Measurements from ENCODE around the gene CCRL2. TPM values are rescaled to one million over a fixed set of nuclear protein-coding genes. Genes with fewer than 3 reads are reported as not detected.

CCRL2 gene
- total and polyA plus RNA-seq, 4 donors = 0.59 to 5.1 (median 2.4) TPM

DNA sequence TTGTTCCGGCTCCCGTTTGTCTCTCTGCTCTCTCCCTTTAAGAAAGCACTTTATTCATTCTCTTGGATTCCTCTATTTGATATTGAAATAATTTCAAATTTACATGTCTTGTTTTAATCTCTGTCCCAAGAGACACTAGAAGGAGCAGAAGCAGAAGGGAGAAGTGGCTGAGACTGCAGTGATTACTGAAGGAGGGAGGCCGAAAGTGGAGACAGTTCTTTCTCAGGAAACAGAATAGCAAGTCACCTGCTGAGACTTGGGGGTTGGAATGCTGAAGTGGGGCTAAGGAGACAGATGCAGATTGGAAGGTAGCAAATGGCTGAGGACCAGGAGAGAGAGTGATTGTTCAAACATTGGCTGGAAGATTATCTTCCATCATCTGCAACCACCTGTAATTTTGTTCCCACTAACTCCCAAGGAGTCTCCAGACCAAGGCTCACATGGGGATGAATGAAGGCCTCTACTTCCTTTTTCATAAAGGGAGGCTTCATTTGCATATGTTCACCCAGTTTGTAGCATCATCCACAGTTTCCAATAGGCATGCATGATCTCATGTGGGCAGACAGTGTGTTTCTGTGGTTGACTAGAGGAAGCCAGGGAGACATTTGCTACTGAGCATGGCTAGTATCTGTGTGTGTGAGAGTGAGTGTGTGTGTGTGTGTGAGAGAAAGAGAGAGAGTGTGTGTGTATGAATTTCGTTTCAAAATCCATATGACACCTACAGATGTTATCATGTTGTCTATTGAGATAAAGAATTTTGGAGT is 33.7 kb downstream of the CCRL2 start:
- ATAC-seq (ENCODE audit: low FRiP score) = no peak
- no peaks in the 10 kb centered on the region for H3K36me3 ChIP-seq (ENCODE audit: control insufficient read depth in 1 of 2, insufficient read depth in 2 of 2, low read length in 1 of 2)
- DNase-seq = no peak
- intact Hi-C loops (cut with DNase I) = no loop called here
- H3K27me3 ChIP-seq (ENCODE audit: control insufficient read depth in 1 of 2, insufficient read depth in 2 of 2, low read length in 1 of 2) = no peaks in the 10 kb centered on the region
- H3K4me3 ChIP-seq (ENCODE audit: low read length in 2 of 2) = no peak overlapping the region
- no peak overlapping the region for H3K27ac ChIP-seq (ENCODE audit: low read depth in 1 of 2, low read length in 2 of 2)
- no peaks in the 10 kb centered on the region for H3K4me1 ChIP-seq (ENCODE audit: control insufficient read depth in 1 of 2, insufficient read depth in 2 of 2, low read length in 2 of 2)
- 82 to 84% methylated on average over 4 of the region's 4 CpGs for WGBS, 2 donors
- no peaks in the 10 kb centered on the region for H3K9me3 ChIP-seq (ENCODE audit: control insufficient read depth, low read length)

DNA sequence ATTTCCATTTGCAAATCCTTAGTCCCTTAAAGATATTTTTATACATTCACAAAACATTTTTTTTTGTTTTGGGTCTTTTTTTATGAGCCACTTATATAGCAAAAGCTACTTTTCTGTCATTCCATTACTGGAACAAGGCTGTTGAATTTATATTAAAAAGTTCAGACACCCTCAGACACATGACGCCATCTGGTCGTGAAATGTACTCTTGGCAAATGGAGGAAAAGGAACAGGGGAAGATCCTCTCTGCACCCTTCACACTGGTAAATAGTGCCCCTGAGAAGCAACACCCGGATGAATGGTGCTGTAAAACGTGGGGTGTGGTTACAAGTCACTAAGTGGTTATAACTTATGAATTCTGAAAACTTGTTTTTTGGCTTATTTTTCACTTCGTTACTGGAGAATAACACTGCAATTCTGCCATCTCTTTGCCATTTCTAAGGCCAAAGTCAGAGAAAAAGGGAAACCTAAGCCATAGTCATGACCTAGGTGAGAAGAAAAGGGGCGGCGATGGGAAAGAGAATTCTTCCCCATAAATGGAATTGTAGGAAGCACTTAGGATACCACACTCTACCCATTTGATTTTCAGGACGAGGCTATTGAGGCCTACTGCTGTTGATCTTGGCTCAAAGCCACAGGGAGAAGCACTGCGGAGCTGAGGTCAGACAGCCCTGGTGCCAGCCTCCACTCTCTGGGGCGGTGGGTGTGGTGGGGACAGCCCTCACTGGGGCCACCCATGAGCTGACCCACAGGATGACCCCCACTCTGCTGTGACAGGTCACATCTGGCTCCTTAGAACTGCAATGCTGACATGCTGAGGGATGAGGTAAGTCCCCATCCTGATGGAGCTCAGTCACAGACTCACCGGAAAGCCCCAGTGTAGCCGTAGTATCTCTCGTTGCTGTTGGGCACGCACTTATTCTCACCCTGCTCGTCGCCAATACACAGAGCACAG is 35.8 kb downstream of the CCRL2 start:
- DNase-seq (no peak), ATAC-seq (ENCODE audit: low FRiP score) (peak; percentile 11)
- Histone ChIP-seq H3K4me1 (ENCODE audit: control insufficient read depth in 1 of 2, insufficient read depth in 2 of 2, low read length in 2 of 2) (no peaks in the 10 kb centered on the region), H3K27ac (ENCODE audit: low read depth in 1 of 2, low read length in 2 of 2) (no peak overlapping the region), H3K4me3 (ENCODE audit: low read length in 2 of 2) (no peak overlapping the region), H3K27me3 (ENCODE audit: control insufficient read depth in 1 of 2, insufficient read depth in 2 of 2, low read length in 1 of 2) (no peaks in the 10 kb centered on the region), H3K9me3 (ENCODE audit: control insufficient read depth, low read length) (no peaks in the 10 kb centered on the region), H3K36me3 (ENCODE audit: control insufficient read depth in 1 of 2, insufficient read depth in 2 of 2, low read length in 1 of 2) (no peaks in the 10 kb centered on the region)
- intact Hi-C loops (cut with DNase I) = no loop called here
- 62 to 64% methylated on average over 16 of the region's 16 CpGs for WGBS, 2 donors

DNA sequence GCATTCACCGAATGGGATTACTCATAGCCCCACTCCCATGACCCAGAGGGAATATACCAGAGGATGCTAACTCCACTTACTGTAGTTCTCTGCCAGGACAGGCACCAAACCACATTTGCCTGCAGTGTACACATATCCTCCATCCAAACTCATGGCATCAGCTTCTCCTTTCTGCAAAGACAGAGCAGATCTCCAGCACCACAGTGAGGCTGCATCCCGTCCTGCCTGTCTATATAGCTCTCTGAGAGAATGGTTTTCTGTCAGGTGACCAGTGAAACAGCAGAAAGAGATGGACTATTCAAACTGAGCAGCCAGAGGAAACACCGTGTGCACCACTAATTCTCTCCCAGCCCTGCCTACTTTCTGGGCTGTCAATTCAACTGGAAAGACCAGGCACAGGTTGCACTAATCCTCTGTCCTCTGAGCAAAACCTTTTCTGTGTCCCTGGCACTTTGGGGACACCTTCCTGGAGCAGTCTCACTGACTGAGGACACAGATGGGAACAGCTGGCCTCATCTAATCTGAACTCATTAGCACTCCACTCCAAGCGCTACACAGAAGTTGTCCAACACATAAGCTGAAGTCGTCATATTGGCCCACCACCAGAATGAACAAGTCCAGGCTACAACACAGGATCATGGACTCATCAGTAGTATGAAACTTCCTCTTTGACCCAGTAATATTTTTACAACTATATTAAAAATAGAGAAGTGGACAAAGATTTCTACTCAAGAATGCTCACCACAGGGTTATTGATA is 40.3 kb downstream of the CCRL2 start:
- Histone ChIP-seq H3K4me3 (ENCODE audit: low read length in 2 of 2) (no peak overlapping the region), H3K9me3 (ENCODE audit: control insufficient read depth, low read length) (no peaks in the 10 kb centered on the region), H3K27ac (ENCODE audit: low read depth in 1 of 2, low read length in 2 of 2) (no peak overlapping the region), H3K4me1 (ENCODE audit: control insufficient read depth in 1 of 2, insufficient read depth in 2 of 2, low read length in 2 of 2) (no peaks in the 10 kb centered on the region), H3K36me3 (ENCODE audit: control insufficient read depth in 1 of 2, insufficient read depth in 2 of 2, low read length in 1 of 2) (no peaks in the 10 kb centered on the region), H3K27me3 (ENCODE audit: control insufficient read depth in 1 of 2, insufficient read depth in 2 of 2, low read length in 1 of 2) (no peaks in the 10 kb centered on the region)
- ATAC-seq (ENCODE audit: low FRiP score) (no peak), DNase-seq (no peak)
- 56 to 59% methylated on average over 5 of the region's 5 CpGs for WGBS, 2 donors
- intact Hi-C loops (cut with DNase I) = no loop called here

DNA sequence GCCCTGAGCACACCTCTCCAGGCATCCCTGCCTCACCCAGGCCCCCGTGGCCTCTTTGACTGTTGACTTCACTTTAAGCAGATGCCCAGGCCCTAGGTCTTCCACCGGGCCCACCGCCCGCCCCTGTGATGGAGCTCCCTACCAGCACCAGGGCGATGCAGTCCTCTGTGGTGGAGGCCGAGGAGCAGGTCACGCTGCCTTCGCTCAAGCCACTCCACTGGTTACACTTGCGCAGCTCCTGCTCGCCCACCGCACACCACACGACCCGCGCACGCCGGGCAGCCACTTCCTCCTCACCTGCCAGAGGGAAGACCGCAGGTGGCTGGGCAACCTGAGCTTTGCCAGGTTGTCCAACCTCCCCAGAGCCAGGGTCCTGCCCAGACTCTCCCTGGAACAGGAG is 41.7 kb downstream of the CCRL2 start:
- no peak for ATAC-seq (ENCODE audit: low FRiP score)

DNA sequence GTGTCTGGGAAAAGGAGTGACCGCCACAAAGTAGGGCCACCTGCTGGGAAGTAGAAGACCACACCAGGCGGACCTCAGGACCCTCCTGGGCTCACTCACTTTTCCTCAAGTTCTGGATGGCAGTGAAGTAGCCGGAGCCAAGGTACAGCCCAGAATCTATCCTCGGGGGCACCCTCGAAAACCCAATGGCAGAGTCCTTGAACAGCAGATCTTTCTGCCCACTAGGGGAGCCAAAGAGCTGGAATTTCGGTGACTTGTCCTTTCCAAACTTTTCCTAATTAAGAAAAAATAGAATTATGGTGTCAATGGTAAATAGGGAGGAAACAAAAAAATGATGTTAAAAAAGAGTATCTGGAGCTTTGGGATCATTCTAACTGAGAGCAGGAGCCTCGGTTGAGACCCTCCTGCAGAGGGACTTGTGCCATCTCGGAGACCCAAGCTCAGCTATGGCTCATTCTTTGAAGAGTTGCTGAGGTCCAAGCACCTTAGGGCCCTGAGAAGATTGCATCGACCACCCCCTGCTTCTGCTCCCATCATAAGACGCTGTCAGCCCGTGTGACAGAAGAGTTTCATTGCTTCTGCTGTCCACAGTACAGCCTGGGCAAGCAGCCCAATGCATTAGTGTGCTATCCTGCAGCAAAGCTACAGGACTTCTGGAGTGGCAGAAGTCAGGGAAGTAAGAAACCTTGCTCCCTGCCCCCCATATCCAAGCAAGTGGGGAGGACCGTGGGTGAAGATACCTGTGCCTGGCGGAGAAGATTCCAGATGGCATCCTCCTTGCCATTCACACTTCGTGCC is 42.9 kb downstream of the CCRL2 start:
- Histone ChIP-seq H3K4me1 (ENCODE audit: control insufficient read depth in 1 of 2, insufficient read depth in 2 of 2, low read length in 2 of 2) (no peaks in the 10 kb centered on the region), H3K27me3 (ENCODE audit: control insufficient read depth in 1 of 2, insufficient read depth in 2 of 2, low read length in 1 of 2) (no peaks in the 10 kb centered on the region), H3K27ac (ENCODE audit: low read depth in 1 of 2, low read length in 2 of 2) (no peak overlapping the region), H3K36me3 (ENCODE audit: control insufficient read depth in 1 of 2, insufficient read depth in 2 of 2, low read length in 1 of 2) (no peaks in the 10 kb centered on the region), H3K4me3 (ENCODE audit: low read length in 2 of 2) (no peak overlapping the region), H3K9me3 (ENCODE audit: control insufficient read depth, low read length) (no peaks in the 10 kb centered on the region)
- intact Hi-C loops (cut with DNase I) = no loop called here
- WGBS, 2 donors = 65% methylated on average over 14 of the region's 14 CpGs
- ATAC-seq (ENCODE audit: low FRiP score) (no peak), DNase-seq (no peak)

More for the DNA sequence above, 41.7 kb downstream of the CCRL2 start:
- no peak overlapping the region for H3K4me3 ChIP-seq (ENCODE audit: low read length in 2 of 2)
- no peaks in the 10 kb centered on the region for H3K4me1 ChIP-seq (ENCODE audit: control insufficient read depth in 1 of 2, insufficient read depth in 2 of 2, low read length in 2 of 2)
- no peak overlapping the region for H3K27ac ChIP-seq (ENCODE audit: low read depth in 1 of 2, low read length in 2 of 2)
- no peaks in the 10 kb centered on the region for H3K36me3 ChIP-seq (ENCODE audit: control insufficient read depth in 1 of 2, insufficient read depth in 2 of 2, low read length in 1 of 2)
- no peak for DNase-seq
- WGBS, 2 donors = 90 to 93% methylated on average over 16 to 17 of the region's 17 CpGs
- no peaks in the 10 kb centered on the region for H3K9me3 ChIP-seq (ENCODE audit: control insufficient read depth, low read length)
- no peaks in the 10 kb centered on the region for H3K27me3 ChIP-seq (ENCODE audit: control insufficient read depth in 1 of 2, insufficient read depth in 2 of 2, low read length in 1 of 2)
- intact Hi-C loops (cut with DNase I) = no loop called here

DNA sequence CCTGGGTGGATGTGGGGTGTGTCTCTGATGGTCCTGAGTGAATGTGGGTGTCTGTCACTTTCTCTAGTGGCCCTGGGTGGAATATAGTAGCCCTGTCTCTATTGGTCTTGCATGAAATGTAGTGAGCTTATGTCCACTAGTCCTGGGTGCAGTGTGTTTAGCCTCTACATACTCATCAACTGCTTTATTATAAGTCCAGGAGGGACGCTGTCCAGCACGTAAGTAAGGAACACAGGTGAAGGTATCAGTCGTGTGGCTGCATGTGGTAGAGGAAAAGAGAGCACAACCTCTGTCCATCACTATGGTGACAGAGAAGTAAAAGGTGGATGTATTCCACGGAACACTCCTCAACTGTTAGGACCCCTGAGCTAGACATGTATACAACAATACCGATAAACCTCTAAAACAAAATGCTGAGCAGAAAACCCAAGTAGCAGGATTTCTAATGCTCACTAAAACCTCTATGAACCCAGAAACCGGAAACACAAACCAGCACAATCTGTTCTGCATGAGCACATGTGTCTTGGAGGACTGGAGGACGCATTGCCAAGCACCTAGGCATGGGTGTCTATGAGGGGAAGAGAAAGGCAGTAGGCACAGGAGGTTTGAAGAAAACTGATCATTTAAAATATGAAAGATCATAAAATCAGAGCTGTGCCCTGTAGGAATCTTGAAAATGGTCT is 46.6 kb downstream of the CCRL2 start:
- H3K4me1 ChIP-seq (ENCODE audit: control insufficient read depth in 1 of 2, insufficient read depth in 2 of 2, low read length in 2 of 2) = no peaks in the 10 kb centered on the region
- H3K27me3 ChIP-seq (ENCODE audit: control insufficient read depth in 1 of 2, insufficient read depth in 2 of 2, low read length in 1 of 2) = no peaks in the 10 kb centered on the region
- H3K9me3 ChIP-seq (ENCODE audit: control insufficient read depth, low read length) = no peaks in the 10 kb centered on the region
- no peak for DNase-seq
- intact Hi-C loops (cut with DNase I) = no loop called here
- no peak overlapping the region for H3K27ac ChIP-seq (ENCODE audit: low read depth in 1 of 2, low read length in 2 of 2)
- 71 to 73% methylated on average over 7 of the region's 7 CpGs for whole genome bisulfite sequencing, 2 donors
- no peaks in the 10 kb centered on the region for H3K36me3 ChIP-seq (ENCODE audit: control insufficient read depth in 1 of 2, insufficient read depth in 2 of 2, low read length in 1 of 2)
- no peak overlapping the region for H3K4me3 ChIP-seq (ENCODE audit: low read length in 2 of 2)
- ATAC-seq (ENCODE audit: low FRiP score) = no peak

DNA sequence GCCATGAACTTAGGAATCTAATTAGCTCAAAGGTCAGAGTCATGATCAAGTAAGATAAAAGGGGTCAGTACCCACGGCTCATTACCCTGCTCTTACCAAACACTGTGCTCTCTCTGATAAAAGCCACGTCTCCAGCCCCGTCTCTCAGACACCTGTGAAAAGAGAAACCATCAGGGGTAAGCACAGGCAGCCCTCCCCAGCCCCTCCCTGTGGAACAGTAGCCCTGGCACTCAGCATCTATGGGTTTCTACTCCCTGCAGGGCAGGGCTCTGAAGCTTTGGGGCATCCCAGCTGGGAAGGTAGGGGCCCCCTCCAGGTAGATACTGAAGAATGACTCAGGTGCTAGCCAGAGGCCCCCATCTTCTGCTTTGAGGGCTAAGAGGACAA is 47.1 kb downstream of the CCRL2 start:
- no peaks in the 10 kb centered on the region for H3K9me3 ChIP-seq (ENCODE audit: control insufficient read depth, low read length)
- H3K4me1 ChIP-seq (ENCODE audit: control insufficient read depth in 1 of 2, insufficient read depth in 2 of 2, low read length in 2 of 2) = no peaks in the 10 kb centered on the region
- H3K27ac ChIP-seq (ENCODE audit: low read depth in 1 of 2, low read length in 2 of 2) = no peak overlapping the region
- H3K4me3 ChIP-seq (ENCODE audit: low read length in 2 of 2) = no peak overlapping the region
- WGBS, 2 donors = 67 to 69% methylated on average over 3 of the region's 3 CpGs
- no peaks in the 10 kb centered on the region for H3K27me3 ChIP-seq (ENCODE audit: control insufficient read depth in 1 of 2, insufficient read depth in 2 of 2, low read length in 1 of 2)
- DNase-seq (no peak), ATAC-seq (ENCODE audit: low FRiP score) (no peak)
- intact Hi-C loops (cut with DNase I) = no loop called here
- no peaks in the 10 kb centered on the region for H3K36me3 ChIP-seq (ENCODE audit: control insufficient read depth in 1 of 2, insufficient read depth in 2 of 2, low read length in 1 of 2)
